Fibroblast of gingiva (primary cell): ENCODE results near the gene PARP8.
A peak's percentile ranks its signal among the peaks of the same experiment; 100 is the strongest.
"Not testable (repeated sequence)": the region's sequence is repeated elsewhere in the genome, so short reads cannot be mapped to it uniquely, and the experiment has no call there.

Source experiments
- DNase-seq: peaks from one replicate; pipeline ENCODE4 v3.0.0-alpha.2; 2011; ENCODE audit warnings: low read depth

PARP8 gene

GRCh38 chr5:50774446-50775175 lies 108.2 kb downstream of the PARP8 start:
- DNase-seq: not testable (repeated sequence)

- peak; percentile 15 for DNase-seq
Measured at GRCh38 chr5:50786073-50786472, 119.6 kb downstream of the PARP8 start.

- DNase-seq: no peak
Measured at GRCh38 chr5:50791813-50792212, 125.4 kb downstream of the PARP8 start.

- no peak for DNase-seq
Measured at GRCh38 chr5:50792843-50793242, 126.4 kb downstream of the PARP8 start.

- no peak for DNase-seq
Measured at GRCh38 chr5:50794812-50795211, 128.4 kb downstream of the PARP8 start.

GRCh38 chr5:50798002-50798401 lies 131.6 kb downstream of the PARP8 start:
- DNase-seq: no peak

- no peak for DNase-seq
Measured at GRCh38 chr5:50799596-50799995, 133.2 kb downstream of the PARP8 start.

GRCh38 chr5:50800410-50800809 lies 134.0 kb downstream of the PARP8 start:
- no peak for DNase-seq

- no peak for DNase-seq
Measured at GRCh38 chr5:50807661-50808060, 141.2 kb downstream of the PARP8 start.

- DNase-seq: no peak
Measured at GRCh38 chr5:50808406-50808805, 142.0 kb downstream of the PARP8 start.

- DNase-seq: not testable (repeated sequence)
Measured at GRCh38 chr5:50811746-50812145, 145.3 kb downstream of the PARP8 start.

GRCh38 chr5:50813691-50814090 lies 147.3 kb downstream of the PARP8 start:
- no peak for DNase-seq

GRCh38 chr5:50814556-50814955 lies 148.1 kb downstream of the PARP8 start:
- no peak for DNase-seq

GRCh38 chr5:50822046-50822445 lies 155.6 kb downstream of the PARP8 start:
- DNase-seq: no peak

GRCh38 chr5:50822761-50823160 lies 156.3 kb downstream of the PARP8 start:
- DNase-seq: no peak

- DNase-seq: no peak
Measured at GRCh38 chr5:50823568-50823967, 157.1 kb downstream of the PARP8 start.

GRCh38 chr5:50824109-50824508 lies 157.7 kb downstream of the PARP8 start:
- no peak for DNase-seq

GRCh38 chr5:50827516-50828247 lies 161.2 kb downstream of the PARP8 start:
- no peak for DNase-seq

- no peak for DNase-seq
Measured at GRCh38 chr5:50829023-50829422, 162.6 kb downstream of the PARP8 start.

- DNase-seq: no peak
Measured at GRCh38 chr5:50832657-50833284, 166.3 kb downstream of the PARP8 start.

- no peak for DNase-seq
Measured at GRCh38 chr5:50836356-50836755, 169.9 kb downstream of the PARP8 start.

GRCh38 chr5:50839472-50839871 lies 173.0 kb downstream of the PARP8 start:
- no peak for DNase-seq

GRCh38 chr5:50843091-50843490 lies 176.7 kb downstream of the PARP8 start:
- DNase-seq: no peak
